ENCODE results near the gene SDHB.
"Not testable (repeated sequence)": the region's sequence is repeated elsewhere in the genome, so short reads cannot be mapped to it uniquely, and the experiment has no call there.

SDHB gene

DNA sequence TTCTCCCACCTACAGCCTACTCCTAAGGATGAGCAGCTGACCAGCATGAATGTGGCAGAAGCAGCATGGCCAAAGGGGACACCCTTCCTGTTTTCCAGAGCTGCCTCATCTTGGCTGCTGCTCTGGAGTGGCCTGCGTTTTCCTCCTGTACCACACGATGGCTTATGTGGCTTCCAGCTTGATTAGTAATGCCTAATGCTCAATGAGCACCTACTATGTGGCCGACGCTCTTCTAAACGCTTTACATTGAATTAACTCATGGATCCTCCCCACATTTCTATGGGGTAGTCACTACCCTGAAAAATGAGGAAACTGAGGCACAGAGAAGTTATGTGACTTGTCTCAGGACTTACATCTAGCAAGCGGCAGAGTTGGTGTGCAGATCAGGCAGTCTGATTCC is 18.0 kb upstream of the SDHB start:
- DNase-seq, result no peak

DNA sequence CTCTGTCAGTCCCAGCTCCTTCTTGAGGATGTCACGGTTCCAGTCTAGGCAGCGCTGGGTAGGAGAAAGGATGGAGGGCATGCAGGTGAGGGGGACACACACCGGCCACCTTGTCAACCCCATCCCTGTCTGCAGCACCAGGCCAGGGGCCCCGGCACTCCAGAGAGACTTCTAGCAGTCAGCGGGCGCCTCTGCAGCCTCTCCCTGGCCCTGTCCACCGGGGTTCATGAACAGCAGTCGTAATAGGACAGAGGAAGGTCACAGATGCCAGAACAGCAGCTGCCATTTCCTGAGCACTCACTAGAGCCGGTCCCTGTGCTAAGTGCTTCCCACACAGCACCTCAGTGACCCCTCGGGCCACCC is 16.3 kb upstream of the SDHB start:
- DNase-seq, result no peak

DNA sequence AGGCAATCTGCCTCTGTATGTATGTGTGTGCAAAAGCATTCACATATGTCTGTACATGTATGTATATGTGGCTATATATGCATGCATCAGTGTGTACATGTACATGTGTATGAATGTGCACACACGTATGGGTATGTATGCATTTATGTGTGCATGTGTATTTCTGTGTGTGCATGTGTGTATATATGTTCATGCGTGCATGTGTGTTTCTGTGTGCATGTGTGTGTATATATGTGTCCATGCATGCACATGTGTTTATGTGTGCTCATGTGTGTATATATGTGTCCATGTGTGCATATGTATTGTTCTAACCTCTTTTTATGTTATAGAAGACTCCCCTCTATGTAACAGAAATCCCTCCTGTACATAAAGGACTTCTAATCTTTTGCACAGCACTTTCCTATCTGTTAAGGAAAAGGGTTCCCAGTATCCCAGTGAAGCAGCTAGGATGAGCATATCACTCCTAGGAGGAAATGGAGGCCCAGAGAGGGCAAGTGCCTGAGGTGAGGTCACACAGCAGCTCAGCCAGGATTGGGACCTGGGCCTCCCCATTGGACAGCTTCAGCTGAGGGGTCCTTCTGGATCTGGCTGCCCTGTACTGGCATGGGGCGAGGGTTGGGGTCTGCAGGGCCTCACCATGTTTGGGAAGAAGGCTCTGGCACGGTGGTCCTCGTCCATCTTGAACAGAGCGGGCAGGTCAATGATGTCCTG is 15.8 kb upstream of the SDHB start:
- DNase-seq, result no peak

DNA sequence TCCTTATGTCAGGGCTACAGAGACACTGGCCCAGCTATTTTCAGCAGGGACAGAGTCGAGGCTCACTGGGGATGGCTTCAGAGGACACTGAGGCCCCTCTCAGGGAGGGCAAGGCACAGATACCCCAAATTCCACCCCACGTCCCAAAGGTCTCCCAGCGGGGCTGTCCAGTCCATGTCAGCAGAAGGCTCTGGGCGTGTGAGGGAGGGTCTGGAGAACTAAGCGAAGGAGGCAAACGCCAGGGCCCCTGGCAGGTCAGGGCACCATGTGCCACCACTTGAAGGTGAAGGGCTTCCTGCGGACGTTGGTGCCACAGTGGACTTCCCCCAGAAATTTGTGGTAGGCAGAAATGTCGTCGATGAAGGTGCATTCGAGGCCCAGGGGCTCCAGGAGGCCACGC is 15.0 kb upstream of the SDHB start:
- no peak for DNase-seq

DNA sequence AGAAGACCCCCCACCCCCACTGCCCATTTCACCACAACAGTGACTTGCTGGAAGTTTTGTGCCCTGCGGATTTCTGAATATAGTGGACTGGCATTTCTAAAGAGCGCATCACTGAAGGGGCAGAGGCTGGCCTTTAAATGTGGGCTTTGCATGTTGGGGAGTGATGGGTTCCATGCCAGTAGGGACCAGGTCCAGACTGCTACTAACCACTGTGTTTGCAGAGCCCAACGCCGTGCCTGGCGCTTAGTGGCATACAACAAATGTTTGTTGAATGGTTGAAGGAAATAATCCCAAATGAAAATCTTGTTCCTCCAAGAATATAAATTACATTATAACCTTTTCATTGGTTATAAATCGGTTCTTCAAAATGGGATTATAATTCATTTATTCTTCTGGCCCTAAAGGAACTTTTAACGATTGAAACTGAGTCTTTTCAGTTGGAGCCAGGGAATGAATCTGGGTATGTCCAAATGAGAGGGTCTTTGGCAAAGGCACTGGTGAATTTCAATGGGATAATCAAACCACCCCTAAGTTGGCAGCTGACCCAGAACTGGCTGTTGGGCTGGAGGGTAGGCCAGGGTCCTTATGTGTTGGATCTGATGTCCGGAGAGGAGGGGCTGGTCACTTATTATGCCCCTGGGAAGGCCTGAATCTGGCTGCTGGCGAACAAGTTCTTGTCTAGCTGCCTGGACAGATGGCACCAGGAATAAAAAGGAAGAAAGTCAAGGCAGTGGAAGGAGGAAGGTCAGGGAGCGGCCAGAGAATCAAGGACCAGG is 13.8 kb upstream of the SDHB start:
- no peak for DNase-seq

DNA sequence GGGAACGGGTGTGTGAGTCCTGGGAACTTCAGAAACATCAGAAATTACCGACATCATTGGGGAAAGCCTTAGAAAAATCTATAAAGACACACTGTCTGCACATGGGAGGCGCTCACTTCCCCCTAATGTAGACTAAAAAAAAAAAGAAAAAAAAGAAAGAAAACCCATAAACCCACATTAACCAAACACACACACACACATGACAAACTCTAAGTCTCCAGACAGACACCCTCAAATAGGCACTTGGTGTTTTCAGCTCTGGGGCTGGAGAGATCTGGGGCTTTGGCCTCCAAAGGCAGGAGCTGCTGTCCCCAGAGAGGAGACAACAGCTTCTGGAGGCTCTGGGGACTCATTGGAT is 13.2 kb upstream of the SDHB start:
- no peak for DNase-seq

DNA sequence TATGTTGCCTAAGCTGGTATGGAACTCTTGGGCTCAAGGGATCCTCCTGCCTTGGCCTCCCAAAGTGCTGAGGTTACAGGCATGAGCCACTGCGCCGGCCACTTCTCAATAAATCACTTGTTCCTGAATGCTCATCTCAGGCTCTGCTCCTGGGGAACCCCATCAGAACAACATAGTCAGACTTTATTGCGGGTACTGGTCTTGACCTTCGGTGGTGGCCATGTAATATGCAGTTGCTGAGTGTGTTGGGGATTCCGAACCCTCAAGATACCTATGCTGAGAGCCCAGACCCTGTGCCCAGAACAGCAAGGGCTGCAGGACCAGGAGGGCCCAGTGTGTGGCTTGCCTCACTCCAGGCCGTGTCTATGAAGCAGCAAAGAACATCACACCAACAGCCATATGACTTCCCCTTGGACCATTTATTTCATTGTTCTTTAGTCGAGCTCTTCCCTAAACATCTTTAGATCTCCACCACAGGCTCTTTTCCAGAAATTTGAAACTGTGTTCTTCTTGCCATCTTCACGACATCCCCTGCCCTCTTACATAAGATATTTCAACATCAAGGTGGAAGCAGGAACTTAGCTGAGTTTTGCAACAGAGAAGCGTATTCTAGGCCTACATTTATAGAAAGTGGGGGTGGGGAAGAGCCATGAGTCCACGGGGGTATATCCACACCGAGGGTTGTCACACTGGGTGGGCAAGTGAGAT is 12.7 kb upstream of the SDHB start:
- peak; percentile 8 for DNase-seq

DNA sequence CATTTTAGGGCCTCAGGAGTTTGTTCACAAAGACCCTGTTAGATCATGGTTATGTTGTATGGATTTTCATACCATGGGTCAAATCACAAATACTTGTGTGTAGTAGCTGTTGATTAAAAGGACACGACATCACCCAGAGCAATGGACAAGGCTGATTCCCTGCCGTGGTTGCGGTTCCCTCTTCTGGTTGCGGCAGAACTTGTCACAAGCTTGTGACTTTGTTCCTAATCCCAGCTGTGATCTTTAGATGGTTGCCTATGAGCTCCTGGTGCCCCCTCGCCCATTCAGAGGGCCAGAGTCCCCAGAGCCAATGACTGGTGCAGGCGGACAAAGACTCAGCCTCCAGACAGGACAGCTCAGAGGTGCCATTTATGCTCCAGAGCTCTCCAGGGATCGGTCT is 11.8 kb upstream of the SDHB start:
- no peak for DNase-seq

DNA sequence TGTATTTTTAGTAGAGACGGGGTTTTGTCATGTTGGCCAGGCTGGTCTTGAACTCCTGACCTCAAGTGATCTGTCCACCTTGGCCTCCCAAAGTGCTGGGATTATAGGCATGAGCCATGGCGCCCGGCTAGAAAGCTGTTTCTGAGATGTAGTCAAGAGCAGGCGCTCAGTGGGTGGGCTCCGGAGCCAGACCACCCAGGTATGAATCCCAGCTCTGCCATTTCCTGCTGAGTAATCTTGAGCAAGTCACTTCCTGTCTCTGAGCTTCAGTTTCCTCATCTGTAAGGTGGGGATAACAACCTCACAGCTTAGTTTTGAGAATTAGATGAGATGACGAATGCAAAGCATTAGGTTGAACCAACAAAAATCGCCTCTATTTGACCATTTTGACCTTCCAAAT is 8.9 kb upstream of the SDHB start:
- DNase-seq, result not testable (repeated sequence)

DNA sequence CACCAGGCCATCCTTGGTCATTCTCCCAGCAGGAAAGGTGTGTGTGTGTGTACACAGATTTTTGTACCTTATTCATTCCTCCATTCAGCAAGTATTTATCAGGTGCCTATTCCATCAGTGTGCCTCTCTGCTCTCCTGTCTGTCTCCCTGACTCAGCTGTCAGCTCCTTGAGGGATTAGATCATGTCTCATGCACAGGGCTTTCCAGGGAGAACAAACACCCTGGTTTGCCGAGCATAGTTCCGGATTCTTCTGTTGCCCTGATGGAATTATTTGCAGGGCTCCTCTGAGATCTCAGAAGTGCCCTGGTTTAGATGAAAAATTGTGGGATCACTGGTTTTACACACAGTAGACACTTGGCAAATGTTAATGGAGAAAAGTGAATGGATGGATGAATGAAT is 8.1 kb upstream of the SDHB start:
- DNase-seq, result no peak

DNA sequence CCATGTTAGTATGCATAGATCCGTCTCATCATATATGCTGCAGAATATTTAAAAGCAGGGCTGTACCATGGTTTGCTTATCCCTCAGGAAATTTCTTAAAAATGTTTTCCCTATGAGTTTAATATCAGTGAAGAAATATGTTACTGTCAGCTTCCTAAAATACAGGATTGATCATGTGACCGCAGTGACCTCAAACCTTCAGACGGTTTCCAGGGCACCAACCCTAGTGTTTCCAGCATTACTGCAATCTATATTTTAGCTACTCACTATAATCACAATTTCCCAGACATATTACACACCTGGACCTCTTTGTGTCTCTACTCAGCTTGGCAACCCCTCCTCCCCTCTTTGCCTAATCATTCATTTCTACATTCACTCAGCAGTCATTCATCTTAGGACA is 7.7 kb upstream of the SDHB start:
- no peak for DNase-seq

DNA sequence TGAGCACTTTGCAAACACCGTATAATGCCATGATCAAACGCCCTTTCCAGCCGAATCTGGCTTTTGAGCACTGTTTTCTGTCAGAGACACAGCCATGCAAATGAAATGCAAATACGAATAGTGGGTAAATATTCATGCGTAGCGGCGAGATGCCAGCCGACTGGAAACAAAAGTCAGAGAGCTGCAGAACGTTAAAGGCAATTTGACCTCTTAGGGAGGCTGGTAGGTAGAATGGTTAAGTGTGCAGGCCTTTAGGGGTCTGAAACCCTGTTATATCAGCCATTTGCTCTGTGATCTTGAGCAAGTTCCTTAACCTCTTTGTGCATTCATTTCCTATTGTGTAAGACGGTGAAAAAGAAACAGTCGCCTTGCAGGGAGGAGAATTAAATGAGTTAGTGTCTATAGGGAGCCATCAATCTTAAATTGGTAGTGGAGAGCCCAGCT is 6.5 kb upstream of the SDHB start:
- DNase-seq, result no peak

DNA sequence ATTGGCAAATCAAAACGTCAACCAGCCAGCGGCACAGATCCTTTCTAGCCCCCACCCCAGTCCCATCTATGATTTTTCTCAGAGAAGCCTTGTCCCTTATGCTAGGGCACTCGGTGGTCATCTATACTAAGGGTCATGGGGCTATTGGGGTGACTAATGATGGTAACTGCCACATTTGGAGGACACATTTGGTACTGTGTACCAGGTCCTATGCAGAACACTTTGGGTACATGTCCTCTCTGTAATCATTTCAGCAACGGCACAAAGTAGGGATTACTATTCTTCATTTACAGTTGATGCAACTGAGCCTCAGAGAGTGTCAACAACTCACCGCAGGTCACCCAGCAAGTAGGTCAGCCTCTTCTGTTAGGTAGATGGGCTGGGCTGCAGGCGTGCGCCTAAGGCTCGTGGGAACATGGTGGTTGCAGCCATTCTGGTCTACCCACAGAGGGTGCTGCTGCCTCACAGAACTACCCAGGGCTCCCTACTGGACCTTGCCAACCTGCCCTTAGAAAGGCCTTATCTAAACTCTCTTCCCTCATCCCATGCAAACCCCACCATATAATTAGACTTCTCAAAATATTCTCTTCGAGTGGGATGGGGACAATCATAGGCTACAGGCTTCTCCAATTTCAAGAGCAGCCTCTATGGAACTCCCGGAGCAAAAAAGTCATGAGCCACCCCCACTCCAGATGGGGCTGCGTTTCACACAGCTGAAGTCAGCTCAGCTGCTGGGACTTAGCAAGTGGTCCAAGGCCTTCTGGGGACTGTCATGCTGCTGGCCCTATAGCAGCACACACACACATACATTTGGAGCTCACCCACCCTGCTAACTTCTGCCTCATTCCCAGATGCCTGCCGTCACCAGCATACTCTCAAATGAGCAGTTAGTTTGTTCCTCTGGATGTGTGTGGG is 5.8 kb upstream of the SDHB start:
- peak; percentile 45 for DNase-seq

DNA sequence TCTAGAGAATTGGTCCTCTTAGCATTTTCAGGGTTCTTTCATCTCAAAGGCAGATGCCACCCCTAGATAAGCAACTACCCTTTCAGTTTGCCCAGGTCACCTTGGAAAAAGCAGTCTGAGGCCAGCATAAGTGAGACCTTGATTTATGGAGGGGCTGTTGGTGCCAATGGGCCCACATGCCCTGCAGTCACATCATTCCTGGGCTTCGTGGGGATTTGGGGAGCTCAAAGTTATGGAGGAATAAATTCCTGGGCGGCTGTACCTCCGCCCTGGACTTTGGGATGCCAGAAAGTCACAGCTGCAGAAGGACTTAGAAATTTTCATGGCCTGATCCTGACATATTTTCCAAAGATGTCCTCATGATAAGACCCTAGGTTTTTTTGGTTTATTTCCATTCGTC is 2.7 kb upstream of the SDHB start:
- no peak for DNase-seq

DNA sequence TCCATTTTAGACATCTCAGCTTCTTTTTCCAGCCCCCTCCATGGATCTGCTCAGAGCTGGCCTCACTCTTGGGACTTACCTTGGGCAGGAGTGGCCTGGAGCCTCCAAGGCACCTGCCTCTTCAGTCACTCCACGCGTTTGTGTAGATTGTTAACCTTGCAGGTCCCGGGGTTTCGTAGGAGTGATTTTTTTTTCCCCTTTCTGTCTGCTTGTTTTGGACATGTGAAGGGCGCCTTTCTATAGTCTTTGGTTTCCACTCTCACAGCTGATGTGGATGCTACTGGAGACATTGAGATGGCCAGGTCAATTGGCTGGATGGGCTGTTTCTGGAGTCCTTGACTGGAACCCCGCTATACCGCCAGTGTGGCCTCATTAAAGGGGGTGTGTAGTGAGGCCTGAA is 2.0 kb upstream of the SDHB start:
- DNase-seq, result no peak

DNA sequence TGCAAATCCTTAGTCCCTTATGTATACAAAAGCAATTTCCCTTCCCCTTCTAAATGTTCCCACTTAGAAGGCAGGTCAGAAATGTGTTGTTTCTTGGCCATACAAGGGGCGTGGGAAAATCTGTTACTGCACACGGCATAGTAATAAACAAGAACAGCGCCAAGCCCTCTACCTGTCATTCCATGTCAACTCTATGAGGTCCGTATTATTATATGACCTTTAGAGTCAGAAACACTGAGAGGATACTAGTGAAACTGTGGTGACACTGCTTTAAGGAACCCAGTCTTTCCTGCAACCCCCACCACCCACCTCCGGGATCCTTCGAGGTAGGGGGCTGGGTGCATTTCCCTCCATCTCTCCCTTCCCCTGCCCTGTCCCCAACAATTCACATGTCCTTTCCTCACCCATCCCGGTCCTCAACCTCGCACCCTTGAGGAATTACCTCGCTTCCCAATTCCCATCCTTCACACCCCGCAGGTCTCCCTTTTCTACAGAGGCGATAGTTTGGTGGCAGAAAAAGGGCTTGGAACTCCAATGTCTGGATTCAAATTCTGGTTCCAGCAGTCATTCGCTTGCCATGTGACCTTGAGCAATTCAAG is 647 bp downstream of the SDHB start:
- DNase-seq, result no peak

DNA sequence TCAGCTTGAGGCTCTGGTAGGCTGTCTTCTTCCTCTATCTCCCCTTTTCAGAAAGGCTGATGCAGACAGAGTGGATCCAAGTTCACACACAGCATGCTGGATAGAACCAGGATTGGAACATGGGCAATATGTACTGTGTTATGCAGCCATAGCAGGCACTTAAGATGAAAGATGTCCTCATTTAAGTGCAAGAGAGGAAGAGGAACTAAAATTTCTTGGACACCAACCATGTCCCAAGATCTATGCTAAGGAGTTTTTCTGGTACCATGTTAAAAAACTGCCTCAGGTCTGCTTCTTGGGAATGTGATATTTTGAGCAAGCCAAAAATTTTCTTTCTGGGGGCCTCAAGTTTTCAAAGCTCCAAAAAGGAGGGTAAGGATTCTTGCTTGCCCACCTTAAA is 1.2 kb downstream of the SDHB start:
- DNase-seq, result no peak

DNA sequence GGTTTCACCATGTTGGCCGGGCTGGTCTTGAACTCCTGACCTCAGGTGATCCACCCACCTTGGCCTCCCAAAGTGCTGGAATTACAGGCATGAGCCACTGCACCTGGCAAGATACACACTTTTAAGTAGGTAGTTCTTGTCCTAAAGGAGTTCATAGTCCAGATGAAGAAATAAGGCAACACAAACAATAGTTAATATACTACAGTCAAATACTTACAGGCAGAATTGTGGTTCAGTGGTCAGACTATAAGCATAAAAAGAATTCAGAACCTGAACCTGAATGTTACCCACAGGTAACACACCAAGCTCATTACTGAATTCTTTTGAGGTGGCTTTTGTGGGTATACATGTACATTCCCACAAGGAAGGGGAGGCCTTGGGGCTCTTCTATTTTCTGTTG is 1.8 kb downstream of the SDHB start:
- DNase-seq, result no peak

DNA sequence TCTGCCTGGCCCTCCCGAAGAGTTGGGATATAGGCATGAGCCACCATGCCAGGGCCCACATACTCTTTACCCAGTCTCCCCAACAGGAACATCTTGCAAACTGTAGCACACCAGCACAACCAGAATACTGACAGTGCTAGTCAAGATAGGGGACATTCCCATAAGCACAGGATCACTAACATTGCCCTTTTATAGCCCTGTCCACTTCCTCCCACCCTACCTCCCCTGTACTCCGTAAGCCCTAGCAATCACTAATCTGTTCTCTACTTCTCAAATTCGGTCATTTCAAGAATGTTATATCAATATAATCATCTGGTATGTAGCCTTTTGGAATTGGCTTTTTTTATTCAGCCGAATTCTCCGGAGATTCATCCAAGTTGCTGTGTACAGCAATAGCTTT is 5.9 kb downstream of the SDHB start:
- no peak for DNase-seq

DNA sequence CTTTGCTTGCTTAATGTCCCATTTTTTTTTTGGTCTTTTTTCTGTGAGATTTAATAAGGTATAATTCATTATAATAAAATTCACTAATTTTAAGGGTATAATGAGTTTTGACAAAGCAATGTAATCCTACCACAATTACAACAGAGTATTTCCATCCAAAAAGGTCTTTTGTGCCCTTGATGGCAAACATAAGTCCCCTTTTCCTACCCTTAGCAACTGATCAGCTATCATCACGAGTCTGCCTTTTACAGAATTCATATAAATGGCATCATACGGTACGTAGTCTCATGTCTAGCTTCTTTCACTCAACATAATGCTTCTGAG is 7.5 kb downstream of the SDHB start:
- no peak for DNase-seq

DNA sequence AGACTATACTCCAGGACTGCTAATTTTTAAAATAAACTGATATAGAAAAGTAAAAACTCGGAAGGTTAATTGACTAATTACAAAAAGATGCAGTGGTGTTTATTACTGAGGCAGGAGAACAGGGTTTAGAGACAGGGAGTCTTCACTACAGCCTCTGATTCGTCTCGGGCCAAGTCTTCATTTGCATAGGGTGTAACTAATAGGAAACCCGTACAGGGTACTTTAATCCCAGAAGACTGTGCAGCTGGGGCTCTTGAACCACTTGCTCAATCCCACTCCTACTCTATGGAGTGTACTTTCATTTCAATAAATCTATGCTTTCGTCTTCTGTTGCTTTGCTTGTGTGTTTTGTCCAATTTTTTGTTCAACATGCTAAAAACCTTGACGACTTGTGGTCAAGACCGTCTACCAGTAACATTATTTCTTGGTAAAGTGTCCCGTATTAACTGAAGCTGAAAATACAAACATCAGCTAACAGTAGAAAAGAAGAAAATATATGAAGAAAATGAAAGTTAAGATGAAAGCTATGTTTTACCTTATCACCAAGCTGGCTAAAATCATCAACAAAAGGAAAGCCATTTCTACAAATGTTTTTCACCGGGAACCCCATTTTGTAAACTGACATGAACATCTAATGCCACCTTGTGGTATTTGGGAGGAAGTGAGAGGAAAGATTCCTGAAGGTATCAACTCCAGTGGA is 8.0 kb downstream of the SDHB start:
- peak; percentile 49 for DNase-seq

DNA sequence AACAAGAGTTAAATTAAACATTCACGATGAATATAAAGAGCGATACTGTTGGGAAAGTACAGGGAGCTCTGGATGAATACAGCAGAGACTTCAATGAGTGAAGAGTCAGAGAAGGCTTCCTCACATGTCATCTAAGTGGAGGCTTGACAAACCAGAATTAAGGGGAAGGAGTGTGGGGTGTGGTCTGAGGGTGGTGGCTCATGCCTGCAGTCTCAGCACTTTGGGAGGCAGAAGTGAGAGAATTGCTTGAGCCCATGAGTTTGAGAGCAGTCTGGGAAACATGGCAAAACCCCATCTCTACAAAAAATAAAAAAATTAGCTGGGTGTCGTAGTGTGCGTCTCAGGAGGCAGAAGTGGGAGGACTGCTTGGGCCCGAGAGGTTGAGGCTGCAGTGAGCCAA is 8.7 kb downstream of the SDHB start:
- no peak for DNase-seq

Measured in CD4-positive, alpha-beta T cell treated with Interleukin-17A for 1 hour (primary cell).